ENCODE measurements around the gene DNAJC30.
"Not testable (repeated sequence)": the region's sequence is repeated elsewhere in the genome, so short reads cannot be mapped to it uniquely, and the experiment has no call there.

Gene DNAJC30

GRCh38 chr7:73680501-73680900, 2.8 kb downstream of the DNAJC30 start:
- no peak for DNase-seq

- DNase-seq, result no peak
Observed at GRCh38 chr7:73679709-73680108, 3.5 kb downstream of the DNAJC30 start.

- no peak for DNase-seq
Observed at GRCh38 chr7:73678862-73679261, 4.4 kb downstream of the DNAJC30 start.

GRCh38 chr7:73676062-73676461, 7.2 kb downstream of the DNAJC30 start:
- peak; percentile 66 for DNase-seq

- no peak for DNase-seq
Observed at GRCh38 chr7:73674468-73675124, 8.7 kb downstream of the DNAJC30 start.

GRCh38 chr7:73671857-73672445, 11.3 kb downstream of the DNAJC30 start:
- DNase-seq, result no peak

- DNase-seq, result no peak
Observed at GRCh38 chr7:73671322-73671661, 12.0 kb downstream of the DNAJC30 start.

GRCh38 chr7:73669858-73670385, 13.3 kb downstream of the DNAJC30 start:
- DNase-seq, result no peak

- DNase-seq, result no peak
Observed at GRCh38 chr7:73669288-73669701, 14.0 kb downstream of the DNAJC30 start.

- peak; percentile 55 for DNase-seq
Observed at GRCh38 chr7:73668886-73669230, 14.4 kb downstream of the DNAJC30 start.

- peak; percentile 55 for DNase-seq
Observed at GRCh38 chr7:73668103-73668885, 15.0 kb downstream of the DNAJC30 start.

GRCh38 chr7:73667344-73668102, 15.7 kb downstream of the DNAJC30 start, which contains the start of gene VPS37D:
Gene VPS37D (plus strand): TSS chr7:73667831. CDS start chr7:73667959, 128 bp downstream.
- DNase-seq, result peak; percentile 97

GRCh38 chr7:73663033-73663432, 20.2 kb downstream of the DNAJC30 start:
- no peak for DNase-seq

GRCh38 chr7:73660594-73660993, 22.7 kb downstream of the DNAJC30 start:
- DNase-seq, result not testable (repeated sequence)

GRCh38 chr7:73659983-73660382, 23.3 kb downstream of the DNAJC30 start:
- DNase-seq, result no peak

GRCh38 chr7:73655309-73655708, 27.9 kb downstream of the DNAJC30 start:
- DNase-seq, result not testable (repeated sequence)

GRCh38 chr7:73652541-73652949, 30.7 kb downstream of the DNAJC30 start:
- DNase-seq, result peak; percentile 59

- peak; percentile 40 for DNase-seq
Observed at GRCh38 chr7:73650524-73650923, 32.7 kb downstream of the DNAJC30 start.

GRCh38 chr7:73649576-73649975, 33.7 kb downstream of the DNAJC30 start:
- no peak for DNase-seq

- no peak for DNase-seq
Observed at GRCh38 chr7:73648593-73649332, 34.5 kb downstream of the DNAJC30 start.

GRCh38 chr7:73647725-73648592, 35.3 kb downstream of the DNAJC30 start:
- DNase-seq, result peak; percentile 83

Measured in DMS53 (cell line).